COLO668 (cell line): ENCODE measurements around the gene ABHD2.
A peak's percentile ranks its signal among the peaks of the same experiment; 100 is the strongest.
"Not testable (repeated sequence)": the region's sequence is repeated elsewhere in the genome, so short reads cannot be mapped to it uniquely, and the experiment has no call there.

ENCODE experiments used
- DNase-seq: peaks from one replicate; lab custom pipeline; 2025; ENCODE audit not compliant: unreplicated experiment; lab: John Stamatoyannopoulos, UW

Gene ABHD2

GRCh38 chr15:89074402-89075012, 13.7 kb upstream of the ABHD2 start:
- no peak for DNase-seq

DNA sequence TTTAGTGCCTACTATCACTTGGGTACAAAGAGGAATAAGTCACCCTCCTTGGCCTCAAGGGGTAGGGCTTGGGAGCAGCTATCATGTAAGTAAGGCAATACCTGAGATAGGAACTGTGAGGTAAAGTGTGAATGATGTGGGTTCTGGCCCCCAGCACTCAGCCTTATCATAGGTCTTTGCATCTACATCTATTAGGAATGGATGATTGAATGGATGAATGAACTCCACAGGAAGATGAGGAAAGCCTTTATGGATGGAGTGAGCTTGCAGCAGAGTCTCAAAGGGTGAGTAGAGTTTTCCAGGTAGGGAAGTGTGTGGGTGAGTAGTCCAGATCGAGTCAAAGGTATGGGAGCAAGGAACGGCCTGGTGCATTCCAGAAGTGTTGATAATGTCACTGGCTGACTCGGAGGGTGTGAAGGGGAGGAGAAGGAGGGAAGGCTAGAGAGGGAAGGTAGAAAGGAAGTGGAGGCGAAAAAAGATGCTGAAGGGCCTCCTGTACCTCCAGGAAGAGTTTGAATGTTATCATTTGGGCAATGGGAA, 13.1 kb upstream of the ABHD2 start:
- DNase-seq, result no peak

DNA sequence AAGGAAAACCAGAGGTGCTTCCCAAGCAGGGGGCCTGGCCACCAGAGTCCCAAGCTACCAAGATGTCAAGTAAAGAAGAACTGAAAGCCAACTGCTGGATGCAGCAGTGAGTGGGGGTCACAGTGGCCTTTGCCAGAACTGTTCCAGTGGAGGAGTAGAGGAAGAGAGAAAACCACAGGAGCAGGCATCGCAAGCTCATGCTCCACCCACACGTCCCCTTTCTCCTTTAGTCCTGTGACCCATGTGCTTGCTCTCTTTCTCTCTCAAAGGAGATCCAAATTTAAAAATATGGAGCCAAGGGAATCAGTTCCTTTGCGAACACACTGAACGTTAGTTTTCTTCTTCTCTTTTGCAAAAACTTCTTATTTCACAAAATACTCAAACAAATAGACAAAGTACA, 12.4 kb upstream of the ABHD2 start:
- no peak for DNase-seq

DNA sequence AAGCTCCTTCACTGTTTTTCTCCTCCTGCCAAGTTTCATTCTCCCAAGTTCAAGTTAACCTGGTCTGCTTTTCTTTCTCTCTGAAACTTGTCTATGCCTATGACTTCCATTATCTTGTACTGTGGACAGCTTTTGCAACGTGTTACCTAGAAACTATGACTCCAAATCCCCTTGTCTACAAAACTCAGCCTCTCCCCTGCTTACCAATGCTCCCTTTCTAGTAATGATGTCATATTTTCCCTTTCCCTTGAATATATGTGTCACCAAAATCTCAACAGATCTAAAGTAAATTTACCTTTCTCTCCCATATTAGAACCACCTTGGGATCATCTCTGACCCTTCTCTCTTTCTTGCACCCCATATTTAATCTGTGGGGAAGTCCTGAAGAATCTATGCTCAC, 10.5 kb upstream of the ABHD2 start:
- no peak for DNase-seq

- DNase-seq, result no peak
Measured at GRCh38 chr15:89078851-89079810, 9.1 kb upstream of the ABHD2 start.

DNA sequence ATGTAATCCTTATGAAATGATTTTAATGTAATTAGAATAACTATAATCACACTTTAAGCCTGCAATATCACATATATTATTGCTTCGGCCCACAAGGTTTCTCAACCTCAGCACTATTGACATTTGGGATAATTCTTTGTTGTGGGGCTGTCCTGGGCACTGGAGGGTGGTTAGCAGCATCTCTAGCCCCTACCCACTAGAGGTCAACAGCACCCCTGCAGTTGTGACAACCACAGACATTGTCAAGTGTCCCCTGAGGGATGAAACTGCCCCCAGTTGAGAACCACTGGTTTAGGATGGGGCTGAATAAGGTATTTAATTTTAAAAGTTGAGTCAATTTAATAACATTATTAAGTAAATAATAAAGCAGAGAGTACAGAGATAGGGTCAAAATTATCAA, 6.4 kb upstream of the ABHD2 start:
- no peak for DNase-seq

- DNase-seq, result no peak
Measured at GRCh38 chr15:89083246-89083645, 5.0 kb upstream of the ABHD2 start.

DNA sequence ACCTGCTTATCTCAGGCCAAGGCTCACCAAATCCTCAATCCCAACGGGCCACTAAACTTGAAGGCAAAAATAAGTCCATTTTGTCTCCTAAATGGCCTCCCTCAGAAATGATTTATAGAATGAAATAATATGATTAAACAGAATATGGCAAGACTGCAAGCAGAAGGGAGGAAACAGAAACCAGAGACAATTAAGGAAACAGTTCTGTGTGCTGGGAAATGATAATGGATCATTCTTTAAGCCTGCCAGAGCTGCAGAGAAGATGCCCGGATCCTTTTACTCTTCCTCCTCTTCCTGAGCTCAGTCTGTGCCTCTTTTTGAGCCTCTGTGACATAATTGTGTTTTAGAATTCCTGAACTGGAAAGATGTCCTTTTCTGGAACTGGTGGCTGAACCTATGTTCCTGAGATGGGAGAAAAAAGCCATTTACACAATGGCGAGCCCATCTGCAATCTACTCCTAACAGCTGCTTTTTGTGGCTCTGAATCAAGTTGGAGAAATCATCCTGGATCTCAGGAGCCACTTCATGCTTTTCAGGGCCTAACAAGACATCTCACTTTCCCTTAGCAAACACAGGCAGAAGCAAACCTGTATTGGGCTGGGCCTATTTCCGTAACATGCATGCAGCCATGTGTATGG, 2.8 kb upstream of the ABHD2 start:
- DNase-seq, result no peak

- DNase-seq, result not testable (repeated sequence)
Measured at GRCh38 chr15:89085933-89086332, 2.3 kb upstream of the ABHD2 start.

GRCh38 chr15:89086390-89086789, 1.9 kb upstream of the ABHD2 start:
- not testable (repeated sequence) for DNase-seq

DNA sequence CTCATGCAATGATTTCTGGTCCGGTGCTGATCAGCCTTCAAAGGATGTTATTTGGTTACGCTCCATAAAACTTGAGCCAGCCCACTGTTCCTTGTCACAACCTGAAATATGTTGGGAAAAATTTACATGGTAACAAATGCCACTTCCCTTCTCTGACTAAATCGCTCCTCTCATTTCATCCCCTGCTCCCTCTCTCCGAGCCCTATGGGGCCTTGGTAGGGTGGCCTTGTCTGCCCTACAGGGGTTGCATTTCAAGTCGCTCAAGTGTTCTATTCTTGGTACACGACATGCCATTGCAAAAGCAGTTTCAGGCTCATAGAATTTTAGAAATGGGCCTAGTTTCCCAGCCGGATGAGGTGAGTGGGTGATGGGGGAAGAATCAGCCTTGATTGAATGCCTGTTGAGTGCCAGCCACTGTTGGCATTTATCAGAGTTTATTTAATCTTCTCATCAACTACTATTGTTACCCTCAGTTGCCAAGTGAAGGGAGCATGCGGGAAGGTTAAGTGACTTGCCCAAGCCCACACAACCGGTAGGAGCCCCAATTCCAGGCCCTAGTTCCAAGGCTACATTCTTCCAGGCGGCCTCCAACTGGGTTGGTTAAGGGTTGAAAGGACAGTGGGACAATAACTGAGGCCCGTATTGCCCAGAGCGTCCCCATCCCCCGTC, 961 bp upstream of the ABHD2 start:
- DNase-seq, result no peak

GRCh38 chr15:89088605-89089315, 504 bp downstream of the ABHD2 start:
- DNase-seq, result peak; percentile 22

- DNase-seq, result no peak
Measured at GRCh38 chr15:89089316-89090230, 1.3 kb downstream of the ABHD2 start.

GRCh38 chr15:89090791-89091626, 2.8 kb downstream of the ABHD2 start:
- DNase-seq, result peak; percentile 45

DNA sequence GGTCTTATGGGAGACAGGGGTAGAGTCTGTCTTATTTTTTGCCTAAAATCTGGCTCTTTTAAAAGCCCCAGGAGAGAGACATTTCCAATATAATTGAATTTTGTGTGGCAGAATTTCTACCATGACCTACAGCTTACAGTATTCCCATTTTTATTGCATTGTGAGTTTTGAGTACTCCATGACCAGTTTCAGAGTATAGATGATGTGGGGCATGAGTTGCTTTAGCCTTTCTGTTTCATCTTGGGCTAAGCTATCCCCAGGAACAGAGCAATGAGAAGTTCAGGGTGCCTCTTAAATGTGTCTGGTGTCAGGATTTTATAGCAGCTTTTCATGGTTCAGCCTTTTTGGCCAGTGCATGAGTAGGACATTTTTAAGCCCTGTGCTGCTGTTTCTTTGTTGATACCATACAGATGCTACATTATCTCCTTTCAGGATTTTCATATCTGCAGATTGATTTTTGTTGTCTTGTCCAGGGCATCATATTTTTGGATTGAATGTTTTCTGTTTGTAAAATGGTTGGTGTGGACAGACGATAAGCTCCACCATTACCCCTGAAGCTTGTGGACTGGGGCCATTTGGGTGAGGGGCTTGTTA, 3.5 kb downstream of the ABHD2 start:
- DNase-seq, result no peak

- DNase-seq, result no peak
Measured at GRCh38 chr15:89093509-89093908, 5.3 kb downstream of the ABHD2 start.

- DNase-seq, result no peak
Measured at GRCh38 chr15:89095073-89095472, 6.8 kb downstream of the ABHD2 start.

GRCh38 chr15:89095556-89095955, 7.3 kb downstream of the ABHD2 start:
- DNase-seq, result no peak
